Measurements from ENCODE around the gene COG2.
"Not testable (repeated sequence)": the region's sequence is repeated elsewhere in the genome, so short reads cannot be mapped to it uniquely, and the experiment has no call there.

The COG2 gene

GRCh38 chr1:230679192-230679591, 36.9 kb downstream of the COG2 start:
- DNase-seq: no peak

DNA sequence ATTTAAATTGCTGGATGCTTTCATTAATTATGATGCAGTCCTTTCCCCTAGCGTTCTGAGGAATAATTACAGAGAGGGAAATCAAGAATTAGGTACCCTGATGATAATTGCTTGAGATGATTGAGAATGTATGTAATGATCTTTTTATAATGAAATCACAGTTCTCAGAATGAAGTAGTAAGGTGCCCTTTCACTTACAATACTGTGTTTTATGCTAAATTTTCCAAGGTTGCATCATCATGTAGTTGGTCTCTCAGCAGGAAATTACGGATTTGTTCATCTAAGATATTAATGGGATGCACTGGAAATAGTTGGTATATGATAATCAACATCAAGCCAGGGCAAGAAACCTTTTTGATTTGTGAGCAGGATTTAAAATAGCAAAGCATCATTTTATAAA, 37.5 kb downstream of the COG2 start:
- no peak for DNase-seq

GRCh38 chr1:230680300-230681025, 38.2 kb downstream of the COG2 start:
- no peak for DNase-seq

- peak; percentile 54 for DNase-seq
Measured at GRCh38 chr1:230681599-230681998, 39.3 kb downstream of the COG2 start.

DNA sequence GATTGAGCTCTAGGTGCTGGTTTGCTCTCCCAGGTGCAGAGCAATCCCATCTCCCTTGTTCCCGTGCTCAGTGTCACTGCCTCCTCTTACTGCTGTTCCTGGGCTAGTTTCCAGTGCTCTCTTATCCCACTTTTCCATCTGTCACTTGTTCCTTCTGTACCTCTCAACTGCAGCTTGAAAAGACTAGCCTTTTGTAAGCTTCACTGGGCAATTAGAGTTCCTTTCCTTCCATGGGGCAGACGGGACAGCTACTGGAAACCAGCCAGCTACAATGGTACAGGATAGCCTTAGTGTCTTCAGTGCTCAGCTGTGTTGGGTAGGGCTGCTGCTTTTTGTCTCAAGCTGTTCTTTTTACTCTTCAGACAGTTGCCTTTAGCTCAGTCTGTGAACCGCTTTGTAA, 40.0 kb downstream of the COG2 start:
- no peak for DNase-seq

DNA sequence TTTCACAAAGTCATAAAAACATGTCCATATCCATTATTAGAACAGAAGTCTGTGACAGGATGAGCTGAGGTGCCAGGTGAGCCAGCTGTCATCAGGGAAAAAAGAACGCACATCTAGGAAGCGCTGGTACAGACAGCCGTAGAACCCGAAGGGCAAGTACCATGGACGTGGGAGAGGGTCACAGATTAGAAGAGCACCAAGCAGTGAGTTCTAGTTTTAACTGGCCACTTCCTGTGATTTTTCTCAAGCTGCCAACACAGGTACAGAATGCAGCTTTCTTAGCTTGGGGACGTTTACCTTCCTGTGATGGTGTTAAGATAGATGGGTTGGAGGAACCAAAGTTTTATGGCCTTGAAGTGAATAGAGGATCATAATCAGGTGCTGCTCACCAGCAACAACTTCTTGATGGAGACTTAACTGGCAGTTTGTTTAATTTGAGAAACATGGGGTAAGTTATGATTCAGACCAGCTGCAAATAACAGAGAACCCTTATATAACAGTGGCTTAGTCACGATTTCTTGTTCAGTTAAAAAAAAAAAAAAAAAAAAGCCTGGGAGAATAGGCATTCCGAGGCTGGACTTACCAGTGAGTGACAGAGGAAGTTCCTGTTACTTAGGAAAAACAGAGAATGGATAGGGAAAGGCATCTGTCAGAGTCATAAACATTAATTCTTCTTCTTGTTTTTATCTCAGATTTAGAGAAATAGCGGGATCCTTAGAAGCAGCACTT, 40.8 kb downstream of the COG2 start:
- no peak for DNase-seq

DNA sequence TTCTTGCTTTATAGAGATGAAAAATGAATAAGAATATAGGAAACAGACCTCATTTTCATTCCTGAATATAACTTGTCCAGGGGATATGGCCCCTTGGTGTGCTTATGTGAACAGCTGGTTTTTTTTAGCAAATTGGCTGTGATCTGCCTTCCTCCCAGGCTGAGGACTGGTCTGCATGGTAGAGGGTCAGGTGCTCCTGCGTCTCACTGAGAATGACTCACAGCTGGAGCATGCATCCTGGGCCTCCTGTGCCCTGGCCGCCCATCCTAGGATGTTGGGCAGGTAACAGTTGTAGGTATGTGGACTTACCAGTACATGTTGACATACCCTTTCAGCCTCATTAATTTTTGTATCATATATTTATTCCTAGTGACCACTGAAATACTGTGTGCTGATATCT, 41.9 kb downstream of the COG2 start:
- no peak for DNase-seq

DNA sequence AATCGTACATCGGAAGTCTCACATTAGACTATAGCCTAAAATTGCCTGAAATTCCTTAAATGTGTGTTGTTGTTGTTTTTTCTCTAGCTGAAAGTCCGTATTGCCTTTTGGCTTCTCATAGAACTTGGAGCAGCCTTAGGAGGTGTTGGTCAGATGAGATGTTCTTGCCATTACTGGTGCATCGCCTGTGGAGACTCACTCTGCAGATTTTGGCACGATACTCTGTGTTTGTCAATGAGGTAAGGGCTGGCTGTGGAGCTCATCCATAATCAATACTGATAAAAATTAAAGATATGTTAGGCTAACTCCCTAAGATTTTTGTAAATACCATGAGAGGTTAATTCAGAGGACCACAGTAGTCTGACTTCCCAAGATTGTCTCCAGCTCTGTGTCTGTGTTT, 42.7 kb downstream of the COG2 start:
- DNase-seq: no peak

DNA sequence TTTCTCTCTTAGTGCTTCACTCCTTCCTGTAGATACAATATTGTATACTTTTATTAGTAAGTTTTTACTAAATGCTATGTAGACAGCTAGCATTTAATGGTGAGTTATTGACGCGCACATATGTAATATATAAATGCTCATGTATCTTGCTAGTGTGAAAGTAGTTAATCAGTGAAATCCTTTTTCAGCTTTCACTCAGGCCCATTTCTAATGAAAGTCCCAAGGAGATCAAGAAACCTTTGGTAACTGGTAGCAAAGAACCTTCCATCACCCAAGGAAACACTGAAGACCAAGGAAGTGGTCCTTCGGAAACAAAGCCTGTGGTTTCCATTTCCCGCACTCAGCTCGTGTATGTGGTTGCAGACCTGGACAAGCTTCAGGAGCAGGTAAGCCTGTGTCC, 44.5 kb downstream of the COG2 start:
- no peak for DNase-seq

DNA sequence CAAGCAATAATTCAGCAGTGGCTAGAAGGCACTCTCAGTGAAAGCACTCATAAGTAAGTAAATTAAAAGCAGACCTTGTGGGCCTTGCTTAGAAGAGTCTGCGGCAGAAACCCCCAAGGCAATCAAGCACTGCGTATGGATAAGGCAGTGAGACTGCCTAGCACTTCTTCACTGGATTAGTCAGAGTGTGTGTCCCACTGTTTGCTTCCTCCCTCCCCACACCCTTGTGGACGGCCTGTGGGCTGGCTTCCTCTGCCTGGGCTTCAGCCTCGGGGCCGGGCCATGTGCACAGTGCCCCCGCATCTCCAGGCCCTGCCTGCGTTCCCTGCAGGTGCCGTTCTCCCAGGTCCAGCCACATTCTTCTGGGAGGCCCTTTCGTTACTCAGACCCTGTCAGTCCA, 47.8 kb downstream of the COG2 start:
- no peak for DNase-seq

DNA sequence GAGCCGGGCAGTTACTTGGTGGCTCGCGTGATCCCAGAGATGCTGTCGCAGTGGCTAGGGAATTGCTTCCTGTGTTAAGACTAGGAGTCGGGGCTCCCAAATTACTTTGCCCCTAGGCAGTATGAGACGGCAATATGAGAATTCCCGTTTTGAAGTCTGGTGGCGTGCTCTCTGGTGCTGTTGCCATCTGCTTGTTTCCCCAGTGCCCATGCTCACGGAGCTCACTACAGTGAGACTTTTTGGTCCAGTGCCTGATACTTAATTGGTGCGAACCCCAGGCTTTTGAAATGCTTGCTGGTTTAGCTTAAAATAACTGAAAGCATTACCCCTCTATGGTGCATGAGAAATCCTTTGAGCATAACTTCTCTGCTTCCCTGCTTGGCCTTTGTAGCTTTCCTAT, 49.3 kb downstream of the COG2 start:
- no peak for DNase-seq

- DNase-seq: no peak
Measured at GRCh38 chr1:230693221-230693620, 50.9 kb downstream of the COG2 start.

DNA sequence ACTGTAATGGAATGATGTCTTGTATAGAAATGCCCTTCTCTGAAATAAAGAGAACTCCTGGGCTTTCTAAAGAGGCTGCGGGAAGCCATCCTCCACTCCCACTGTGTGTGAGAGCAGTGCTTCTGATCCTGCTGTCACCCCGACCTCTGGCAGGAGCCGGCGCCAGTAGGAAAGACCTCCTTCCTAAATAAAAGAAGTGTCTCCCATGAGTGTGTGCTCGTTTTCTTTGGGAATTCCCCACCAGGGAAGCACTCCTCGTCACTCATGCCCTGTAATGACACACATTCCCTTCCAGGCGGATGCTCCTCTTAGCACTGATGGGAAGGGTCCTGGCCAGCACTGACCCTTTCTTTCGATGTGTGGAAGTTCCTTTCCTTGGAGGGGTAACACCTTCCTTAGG, 51.5 kb downstream of the COG2 start:
- no peak for DNase-seq

GRCh38 chr1:230694464-230694863, 52.2 kb downstream of the COG2 start:
- no peak for DNase-seq

- DNase-seq: no peak
Measured at GRCh38 chr1:230694991-230695390, 52.7 kb downstream of the COG2 start.

DNA sequence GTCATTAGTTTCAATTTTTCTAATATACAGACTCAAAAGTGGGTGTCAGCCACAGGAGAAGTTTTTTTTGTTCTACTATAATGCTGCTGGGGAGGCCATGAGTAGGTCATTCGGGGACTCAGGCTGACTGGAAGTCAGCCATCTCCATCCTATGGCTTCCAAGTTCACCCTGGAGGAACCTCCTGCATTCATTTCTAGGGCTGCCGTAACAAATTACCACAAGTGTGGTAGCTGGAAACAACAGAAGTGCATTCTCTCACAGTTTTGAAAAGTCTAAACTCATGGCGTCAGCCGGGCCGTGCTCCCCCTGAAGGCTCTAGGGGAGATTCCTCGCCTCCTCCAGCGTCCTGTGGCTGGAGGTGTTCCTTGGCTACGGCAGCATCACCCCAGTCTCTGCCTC, 53.9 kb downstream of the COG2 start:
- no peak for DNase-seq

DNA sequence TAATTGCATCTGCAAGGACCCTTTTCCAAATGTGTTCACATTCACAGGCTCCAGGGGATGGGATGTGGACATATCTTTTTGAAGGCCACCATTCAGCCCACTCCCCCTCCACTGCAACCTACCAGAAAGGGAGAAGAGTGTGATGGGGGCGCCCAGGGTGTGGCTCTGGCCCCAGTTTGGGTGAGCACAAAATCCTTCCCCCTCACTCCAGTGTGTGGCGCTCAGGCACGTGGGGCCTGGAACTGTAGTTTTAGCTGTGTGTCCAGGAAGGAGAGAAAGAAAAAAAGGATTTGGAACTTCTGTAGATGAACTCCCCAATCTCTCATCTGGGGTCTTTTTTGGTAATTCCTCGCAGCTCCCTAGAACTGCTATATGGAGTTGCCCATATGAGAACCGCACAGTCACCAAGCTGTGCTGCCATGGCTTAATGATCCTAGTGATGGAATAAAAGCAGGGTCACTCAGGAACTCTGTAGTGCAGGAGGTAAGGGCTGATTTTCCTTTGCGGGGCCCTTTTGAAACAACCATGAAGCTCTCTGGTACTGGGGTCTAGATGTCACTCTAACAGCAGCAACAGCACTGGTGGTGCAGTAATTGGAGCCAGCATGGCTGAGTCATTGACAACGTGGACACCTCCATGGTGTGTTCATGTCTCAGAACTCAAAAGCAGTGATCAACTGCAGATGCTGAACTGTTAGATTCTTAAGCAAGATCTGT, 54.6 kb downstream of the COG2 start:
- no peak for DNase-seq

DNA sequence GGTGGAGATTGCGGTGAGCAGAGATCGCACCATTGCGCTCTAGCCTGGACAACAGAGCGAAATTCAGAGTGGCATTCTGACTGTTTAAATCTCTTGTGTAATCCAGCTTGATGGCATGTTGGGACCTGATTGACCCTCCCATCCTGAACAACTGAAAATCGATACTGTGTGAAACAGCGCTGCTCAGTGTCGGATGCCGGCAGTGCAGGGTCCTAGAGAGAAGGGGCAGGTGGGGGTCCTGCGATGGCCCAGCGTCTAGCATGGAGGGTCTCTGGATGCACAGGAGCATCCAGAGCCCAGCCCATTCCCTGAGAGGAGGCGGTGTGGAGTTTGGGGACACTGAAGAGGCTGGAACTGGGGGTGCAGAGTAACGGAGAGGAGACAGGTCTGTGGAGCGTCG, 55.8 kb downstream of the COG2 start:
- no peak for DNase-seq

GRCh38 chr1:230698964-230699363, 56.7 kb downstream of the COG2 start:
- DNase-seq: not testable (repeated sequence)

DNA sequence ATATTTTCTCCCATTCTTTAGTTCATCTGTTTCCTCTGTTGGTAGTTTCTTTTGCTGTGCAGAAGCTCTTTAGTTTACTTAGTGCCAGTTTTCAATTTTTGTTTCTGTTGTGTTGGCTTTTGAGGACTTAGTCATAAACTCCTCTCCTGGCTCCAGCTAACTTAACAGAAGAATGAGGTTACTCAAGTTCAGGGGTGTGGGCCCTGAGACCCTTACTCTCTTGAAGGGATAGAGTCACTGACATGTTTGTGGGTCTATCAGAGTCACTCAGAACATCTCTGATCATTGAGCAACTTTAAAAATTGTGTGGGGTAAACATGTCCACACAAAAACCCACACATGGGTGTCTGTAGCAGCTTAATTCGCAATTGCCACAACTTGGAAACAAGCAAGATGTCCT, 57.4 kb downstream of the COG2 start:
- no peak for DNase-seq

- no peak for DNase-seq
Measured at GRCh38 chr1:230700132-230700531, 57.9 kb downstream of the COG2 start.

GRCh38 chr1:230701434-230701833, 59.2 kb downstream of the COG2 start:
- no peak for DNase-seq

DNA sequence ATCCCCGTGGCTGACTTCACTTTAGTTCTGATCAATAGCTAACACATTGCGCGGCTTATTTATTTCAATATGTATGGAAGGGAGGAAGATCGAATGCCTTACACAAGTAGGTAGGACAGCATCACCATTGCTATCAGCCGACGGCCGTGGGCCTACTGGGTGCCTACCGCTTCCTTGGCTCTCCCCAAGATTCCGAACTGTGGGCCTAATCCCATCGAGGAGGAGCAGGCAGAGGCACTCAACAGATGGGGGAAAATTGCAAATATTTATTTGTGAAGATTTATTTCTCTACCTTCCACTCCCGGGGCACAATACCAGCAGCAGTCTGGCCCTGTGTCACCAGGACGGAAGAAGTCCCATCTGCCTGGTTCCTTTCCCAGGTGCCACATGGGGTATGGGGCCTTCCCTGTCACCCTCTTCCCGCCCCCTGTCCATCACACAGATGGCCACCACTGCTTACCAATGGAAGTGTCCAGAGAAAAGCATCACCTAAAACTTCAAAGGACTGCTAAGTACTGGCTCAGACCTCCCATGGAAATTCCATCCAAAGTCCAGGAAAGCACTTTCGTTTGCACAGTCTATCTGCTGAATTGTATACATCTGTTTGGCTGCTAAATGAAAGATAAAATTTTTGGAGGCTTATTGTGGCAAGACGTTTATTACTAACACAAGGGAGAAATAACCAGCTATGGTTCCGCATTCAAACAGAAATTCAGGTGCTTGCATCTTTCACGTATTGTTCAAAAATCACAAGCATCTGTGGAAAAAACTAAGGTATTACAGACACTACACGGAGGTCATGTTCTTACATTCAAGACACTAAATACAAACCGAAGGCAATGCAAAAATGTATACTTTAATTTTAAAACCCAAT, 59.9 kb downstream of the COG2 start:
- DNase-seq: no peak

Data from hematopoietic multipotent progenitor cell treated with erythropoietin and hydrocortisone succinate and interleukin-3 and kit ligand, for 8 days (in vitro differentiated cells).